22Rv1 (cell line): ENCODE measurements around the gene KRTAP5-1.

Source experiments
- CTCF ChIP-seq: fragments of 450-650 bp; IDR thresholded peaks from 2 replicates; pipeline ENCODE4 v1.5.1; 2017; ENCODE audit warnings: mild to moderate bottlenecking
- ZFX ChIP-seq: fragments of 450-650 bp; IDR thresholded peaks from 2 replicates; pipeline ENCODE4 v1.6.1; 2017; ENCODE audit warnings: antibody characterized with exemption, borderline replicate concordance

GRCh38 chr11:1625541-1625940, 40.5 kb upstream of the KRTAP5-1 start:
- TF ChIP-seq CTCF (no peak), ZFX (no peak)
